Panc1 (cell line): ENCODE results near the gene DDX41. TPM values are rescaled to one million over a fixed set of nuclear protein-coding genes. Genes with fewer than 3 reads are reported as not detected.

Experiments used
- ATAC-seq: fragments of 200-7000 bp; cut with Tn5 transposase; 2 replicates; pipeline ENCODE4 v1.9.1; 2020; ENCODE audit warnings: mild to moderate bottlenecking, moderate library complexity
- BruUV-seq: library from RNA; stranded (reverse); fragments of 400-500 nt; replicated peaks from 2 replicates; lab custom pipeline; 2021; lab: Mats Ljungman, UMichigan
- CTCF ChIA-PET: fragments of 300-600 bp; sonication (Branson Sonifier 250); formaldehyde crosslinking; loops from one replicate; lab custom pipeline; 2022; ENCODE audit warnings: antibody characterized with exemption; lab: Charles Lee
- POLR2A ChIA-PET: fragments of 300-600 bp; sonication (Branson Sonifier 250); formaldehyde crosslinking; loops from one replicate; lab custom pipeline; 2022; ENCODE audit warnings: antibody characterized with exemption; lab: Charles Lee
- DNase-seq: peaks from one replicate; pipeline ENCODE4 v3.0.0-alpha.2; 2010; ENCODE audit warnings: low read depth, low spot score
- H3K27ac ChIP-seq: 2 replicates; pipeline ENCODE4 v1.5.1; 2011; ENCODE audit warnings: mild to moderate bottlenecking, low read length, inconsistent platforms
- H3K27me3 ChIP-seq: fragments of 200-500 bp; sonication (Bioruptor generic); 2 replicates; pipeline ENCODE4 v1.6.0; 2014; ENCODE audit warnings: low read length, inconsistent platforms; ENCODE audit not compliant: control insufficient read depth, insufficient read depth
- H3K36me3 ChIP-seq: fragments of 200-500 bp; sonication (Bioruptor generic); 2 replicates; pipeline ENCODE4 v1.5.1; 2014; ENCODE audit warnings: inconsistent platforms, mild to moderate bottlenecking, low read length, moderate library complexity; ENCODE audit not compliant: control insufficient read depth, insufficient read depth
- H3K4me1 ChIP-seq: 2 replicates; pipeline ENCODE4 v1.5.1; 2011; ENCODE audit warnings: inconsistent platforms, mild to moderate bottlenecking, low read length, moderate library complexity; ENCODE audit not compliant: control insufficient read depth, insufficient read depth
- H3K4me3 ChIP-seq, 2 experiments: 2 replicates each; pipeline ENCODE4 v1.5.1; 2011 to 2012; ENCODE audit warnings: low read depth in 2 of 2, low read length in 2 of 2, mild to moderate bottlenecking in 2 of 2, inconsistent platforms in 1 of 2, moderate library complexity in 1 of 2
- H3K9me3 ChIP-seq: fragments of 200-500 bp; sonication (Bioruptor generic); 2 replicates; pipeline ENCODE4 v1.5.1; 2014; ENCODE audit warnings: low read depth, mild to moderate bottlenecking, inconsistent platforms, low read length, moderate library complexity; ENCODE audit not compliant: control insufficient read depth, insufficient read depth
- CTCF ChIP-seq: fragments of 450-650 bp; IDR thresholded peaks from 2 replicates; pipeline ENCODE4 v1.5.1; 2017; ENCODE audit warnings: mild to moderate bottlenecking
- POLR2AphosphoS5 ChIP-seq: IDR thresholded peaks from 2 replicates; pipeline ENCODE4 v1.6.1; 2012; ENCODE audit warnings: mild to moderate bottlenecking, low read depth, low read length, moderate library complexity
- REST ChIP-seq, 2 experiments: IDR thresholded peaks; 2 replicates each; pipeline ENCODE4 v1.6.1; 2011 to 2012; ENCODE audit warnings: low read depth in 2 of 2, control low read depth in 1 of 2, low read length in 1 of 2, mild to moderate bottlenecking in 1 of 2, moderate library complexity in 1 of 2; ENCODE audit not compliant: insufficient read depth in 1 of 2
- SIN3A ChIP-seq: IDR thresholded peaks from 2 replicates; pipeline ENCODE4 v1.6.1; 2012; ENCODE audit warnings: low read depth, mild to moderate bottlenecking, low read length, moderate library complexity, borderline replicate concordance; ENCODE audit not compliant: insufficient read depth
- TCF7L2 ChIP-seq: IDR thresholded peaks from 2 replicates; pipeline ENCODE4 v1.6.1; 2011; ENCODE audit warnings: mild to moderate bottlenecking, low read depth, low read length, inconsistent platforms
- in situ Hi-C: cut with HindIII; loops from 2 replicates; pipeline ENCODE4 v1.10.0; 2016; ENCODE audit warnings: low sequenced_read_pairs, low pct_unique_long_range_greater_than_20kb
- intact Hi-C: fragments of 100-400 bp; cut with micrococcal nuclease; formaldehyde crosslinking; loops from one replicate; pipeline ENCODE4 v1.10.0; 2022; ENCODE audit not compliant: unreplicated experiment
- total RNA-seq: library from RNA; stranded (reverse); gene quantifications from one replicate; pipeline ENCODE4 v1.2.1, GENCODE V29; 2021; ENCODE audit not compliant: unreplicated experiment

Gene DDX41
- total RNA-seq, 1 experiment from 2014 or later: 111 TPM

- Histone ChIP-seq H3K4me1 (peaks cover 38% of the 10 kb centered on the region), H3K27ac (peak overlapping the region; percentile 69), H3K4me3 (no peak overlapping the region), H3K9me3 (no peaks in the 10 kb centered on the region), H3K27me3 (no peaks in the 10 kb centered on the region), H3K36me3 (no peaks in the 10 kb centered on the region)
- intact Hi-C loops: no loop called here
- TF ChIP-seq REST (IDR thresholded peaks at IDR 0.05; ENCODE audit: insufficient read depth in 1 of 2, low read depth in 2 of 2, low read length in 1 of 2) (no peak), SIN3A (no peak), CTCF (no peak), TCF7L2 (no peak), POLR2AphosphoS5 (no peak)
- ChIA-PET CTCF (interaction anchor here (0.6 to 0.7 kb wide), 4 partner anchors 27 to 657 kb away, joined by 3 to 6 read pairs (median 3); no protein-coding TSS in a partner anchor), POLR2A (interaction anchor here (0.6 to 1.0 kb wide), 4 partner anchors 8 to 509 kb away, joined by 3 to 8 read pairs (median 4); no protein-coding TSS in a partner anchor)
- DNase-seq: no peak
- no peak for ATAC-seq
- in situ Hi-C loops: loop anchor here (10.0 kb wide), 1 partner anchor 49 kb away; the partner anchor contains the start of gene TMED9
- no TSS peak for BruUV-seq
Observed at GRCh38 chr5:177545487-177546257, 28.9 kb upstream of the DDX41 start.

GRCh38 chr5:177542816-177543465, 26.2 kb upstream of the DDX41 start:
- H3K4me1 ChIP-seq: peaks cover 54% of the 10 kb centered on the region

More at GRCh38 chr5:177542816-177543465, 26.2 kb upstream of the DDX41 start:
- H3K36me3 ChIP-seq: no peaks in the 10 kb centered on the region
- in situ Hi-C loops (loop anchor here (10.0 kb wide), 1 partner anchor 52 kb away; the partner anchor contains the start of gene TMED9), intact Hi-C loops (no loop called here)
- no peak for ATAC-seq
- ChIA-PET POLR2A (no interaction called here), CTCF (no interaction called here)
- H3K4me3 ChIP-seq: no peak overlapping the region
- no peak for DNase-seq
- no peaks in the 10 kb centered on the region for H3K27me3 ChIP-seq
- no TSS peak for BruUV-seq
- no peaks in the 10 kb centered on the region for H3K9me3 ChIP-seq
- TF ChIP-seq CTCF: no peak
- no peak for TF ChIP-seq TCF7L2
- no peak overlapping the region for H3K27ac ChIP-seq
